WTC11 (cell line): ENCODE results near the gene NLRP8. TPM values are rescaled to one million over a fixed set of nuclear protein-coding genes. Genes with fewer than 3 reads are reported as not detected.

Source experiments
- ATAC-seq: fragments of 200-7000 bp; cut with Tn5 transposase; 2 replicates; pipeline ENCODE4 v1.10.0; 2021; ENCODE audit warnings: mild to moderate bottlenecking, moderate library complexity
- CTCF ChIA-PET: fragments of 300-600 bp; sonication (Branson Sonifier 250); formaldehyde crosslinking; loops from one replicate; lab custom pipeline; 2021; ENCODE audit warnings: antibody characterized with exemption; lab: Charles Lee
- POLR2A ChIA-PET: fragments of 350-600 bp; sonication (Branson Sonifier 250); formaldehyde crosslinking; loops from one replicate; lab custom pipeline; 2021; ENCODE audit warnings: antibody characterized with exemption; lab: Charles Lee
- DNase-seq: peaks from one replicate; pipeline ENCODE4 v3.0.0; 2021; ENCODE audit warnings: low spot score
- H3K27ac Mint-ChIP-seq: 2 replicates; pipeline ENCODE4 v1.8.0; 2021; ENCODE audit warnings: mixed read lengths
- H3K27me3 Mint-ChIP-seq: 2 replicates; pipeline ENCODE4 v1.8.0; 2021; ENCODE audit warnings: low read depth, mild to moderate bottlenecking, moderate library complexity, mixed read lengths
- H3K36me3 Mint-ChIP-seq: 2 replicates; pipeline ENCODE4 v1.8.0; 2021; ENCODE audit warnings: mixed read lengths
- H3K4me1 Mint-ChIP-seq: 2 replicates; pipeline ENCODE4 v1.8.0; 2022; ENCODE audit warnings: mixed read lengths
- H3K4me3 Mint-ChIP-seq: 2 replicates; pipeline ENCODE4 v1.8.0; 2021; ENCODE audit warnings: mild to moderate bottlenecking, moderate library complexity, mixed read lengths
- H3K9me3 Mint-ChIP-seq: 2 replicates; pipeline ENCODE4 v1.8.0; 2021; ENCODE audit warnings: mixed read lengths
- ESRRA ChIP-seq: sonication (generic); formaldehyde crosslinking; IDR thresholded peaks from 2 replicates; pipeline ENCODE4 v1.8.1; 2022; ENCODE audit warnings: mild to moderate bottlenecking, missing genetic modification reagents, borderline replicate concordance
- FOXK1 ChIP-seq: sonication (generic); formaldehyde crosslinking; IDR thresholded peaks from 2 replicates; pipeline ENCODE4 v1.8.0; 2022; ENCODE audit warnings: mild to moderate bottlenecking, moderate library complexity, missing genetic modification reagents
- GRHL2 ChIP-seq: fragments of 250-450 bp; sonication (Bioruptor Pico); IDR thresholded peaks from 2 replicates; pipeline ENCODE4 v1.8.0; 2022; ENCODE audit warnings: mild to moderate bottlenecking, moderate library complexity; ENCODE audit not compliant: insufficient replicate concordance, severe bottlenecking
- HMGA2 ChIP-seq: fragments of 250-450 bp; sonication (Bioruptor Pico); IDR thresholded peaks from 2 replicates; pipeline ENCODE4 v1.4.0; 2021; ENCODE audit warnings: mild to moderate bottlenecking, moderate library complexity
- NFYB ChIP-seq: sonication (generic); formaldehyde crosslinking; conservative IDR thresholded peaks from 2 replicates; pipeline ENCODE4 v1.8.0; 2022; ENCODE audit warnings: low read depth, missing genetic modification reagents
- NR1H2 ChIP-seq: sonication (generic); formaldehyde crosslinking; IDR thresholded peaks from 2 replicates; pipeline ENCODE4 v1.9.0; 2021; ENCODE audit warnings: mild to moderate bottlenecking, moderate library complexity, missing genetic modification reagents
- NR3C1 ChIP-seq: sonication (generic); formaldehyde crosslinking; conservative IDR thresholded peaks from 2 replicates; pipeline ENCODE4 v1.8.1; 2023; ENCODE audit warnings: low read depth, mild to moderate bottlenecking, missing genetic modification reagents
- PRRX2 ChIP-seq: fragments of 250-450 bp; sonication (Bioruptor Pico); IDR thresholded peaks from 2 replicates; pipeline ENCODE4 v1.8.0; 2021; ENCODE audit warnings: mild to moderate bottlenecking
- ZBTB21 ChIP-seq: sonication (generic); formaldehyde crosslinking; IDR thresholded peaks from 2 replicates; pipeline ENCODE4 v1.8.1; 2023; ENCODE audit warnings: mild to moderate bottlenecking, missing genetic modification reagents, borderline replicate concordance
- ZNF219 ChIP-seq: sonication (generic); formaldehyde crosslinking; IDR thresholded peaks from 2 replicates; pipeline ENCODE4 v1.8.0; 2023; ENCODE audit warnings: missing genetic modification reagents, mild to moderate bottlenecking, borderline replicate concordance
- ZNF396 ChIP-seq: fragments of 250-450 bp; sonication (Bioruptor Pico); IDR thresholded peaks from 2 replicates; pipeline ENCODE4 v1.8.0; 2021; ENCODE audit warnings: mild to moderate bottlenecking, moderate library complexity, borderline replicate concordance
- ZNF416 ChIP-seq: fragments of 250-450 bp; sonication (Bioruptor Pico); IDR thresholded peaks from 2 replicates; pipeline ENCODE4 v1.9.0; 2021; ENCODE audit warnings: mild to moderate bottlenecking, inconsistent platforms
- ZNF671 ChIP-seq: fragments of 250-450 bp; sonication (Bioruptor Pico); IDR thresholded peaks from 2 replicates; pipeline ENCODE4 v1.8.0; 2021; ENCODE audit warnings: mild to moderate bottlenecking
- total RNA-seq: library from RNA; stranded (reverse); gene quantifications from 3 replicates; pipeline ENCODE4 v1.2.3, GENCODE V29; 2021
- TF ChIP-seq, protein P1 (sequence below): sonication (generic); formaldehyde crosslinking; IDR thresholded peaks from 2 replicates; pipeline ENCODE4 v1.8.1; 2023; ENCODE audit warnings: mild to moderate bottlenecking, moderate library complexity, missing genetic modification reagents
- TF ChIP-seq, protein P2 (sequence below): fragments of 250-450 bp; sonication (Bioruptor Pico); IDR thresholded peaks from 2 replicates; pipeline ENCODE4 v1.8.0; 2021; ENCODE audit warnings: mild to moderate bottlenecking
- TF ChIP-seq, protein P3 (sequence below): sonication (generic); formaldehyde crosslinking; IDR thresholded peaks from 2 replicates; pipeline ENCODE4 v1.8.1; 2023; ENCODE audit warnings: mild to moderate bottlenecking, missing genetic modification reagents, moderate library complexity
- TF ChIP-seq, protein P4 (sequence below): sonication (generic); formaldehyde crosslinking; IDR thresholded peaks from 2 replicates; pipeline ENCODE4 v1.8.1; 2023; ENCODE audit warnings: mild to moderate bottlenecking, missing genetic modification reagents
- TF ChIP-seq, protein P5 (sequence below): sonication (generic); formaldehyde crosslinking; IDR thresholded peaks from 2 replicates; pipeline ENCODE4 v1.8.0; 2022; ENCODE audit warnings: mild to moderate bottlenecking, missing genetic modification reagents
- TF ChIP-seq, protein P6 (sequence below): sonication (generic); formaldehyde crosslinking; IDR thresholded peaks from 2 replicates; pipeline ENCODE4 v1.8.1; 2022; ENCODE audit warnings: mild to moderate bottlenecking, missing genetic modification reagents, moderate library complexity, borderline replicate concordance

Gene NLRP8
- total RNA-seq, 1 experiment from 2014 or later, result not detected

DNA sequence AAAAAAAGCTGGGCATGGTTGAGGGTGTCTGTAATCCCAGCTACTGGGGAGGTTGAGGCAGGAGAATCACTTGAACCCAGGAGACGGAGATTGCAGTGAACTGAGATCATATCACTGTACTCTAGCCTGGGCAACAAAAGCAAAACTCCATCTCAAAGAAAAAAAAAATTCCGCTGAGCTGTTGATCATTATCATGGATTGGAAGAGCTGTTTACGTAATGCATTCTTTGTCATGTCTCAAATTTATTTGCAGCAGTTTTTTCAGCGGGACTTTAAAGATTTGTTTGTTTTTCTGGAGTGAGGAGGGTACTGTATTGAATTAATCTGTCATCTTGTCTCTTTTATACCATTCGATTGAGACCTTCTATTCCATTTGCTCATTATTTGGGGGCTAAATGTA lies 43.2 kb downstream of the NLRP8 start (continued):
- TF ChIP-seq, protein P1, sequence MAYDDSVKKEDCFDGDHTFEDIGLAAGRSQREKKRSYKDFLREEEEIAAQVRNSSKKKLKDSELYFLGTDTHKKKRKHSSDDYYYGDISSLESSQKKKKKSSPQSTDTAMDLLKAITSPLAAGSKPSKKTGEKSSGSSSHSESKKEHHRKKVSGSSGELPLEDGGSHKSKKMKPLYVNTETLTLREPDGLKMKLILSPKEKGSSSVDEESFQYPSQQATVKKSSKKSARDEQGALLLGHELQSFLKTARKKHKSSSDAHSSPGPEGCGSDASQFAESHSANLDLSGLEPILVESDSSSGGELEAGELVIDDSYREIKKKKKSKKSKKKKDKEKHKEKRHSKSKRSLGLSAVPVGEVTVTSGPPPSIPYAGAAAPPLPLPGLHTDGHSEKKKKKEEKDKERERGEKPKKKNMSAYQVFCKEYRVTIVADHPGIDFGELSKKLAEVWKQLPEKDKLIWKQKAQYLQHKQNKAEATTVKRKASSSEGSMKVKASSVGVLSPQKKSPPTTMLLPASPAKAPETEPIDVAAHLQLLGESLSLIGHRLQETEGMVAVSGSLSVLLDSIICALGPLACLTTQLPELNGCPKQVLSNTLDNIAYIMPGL (CRISPR knock-in tag), result no peak
- no peak for TF ChIP-seq PRRX2
- no peak for TF ChIP-seq ZNF671
- no peak for TF ChIP-seq HMGA2 (CRISPR knock-in tag)
- TF ChIP-seq ESRRA, result no peak
- no peak for TF ChIP-seq NFYB (CRISPR knock-in tag)
- TF ChIP-seq FOXK1 (CRISPR knock-in tag), result no peak
- TF ChIP-seq ZNF396, result no peak
- TF ChIP-seq, protein P2, sequence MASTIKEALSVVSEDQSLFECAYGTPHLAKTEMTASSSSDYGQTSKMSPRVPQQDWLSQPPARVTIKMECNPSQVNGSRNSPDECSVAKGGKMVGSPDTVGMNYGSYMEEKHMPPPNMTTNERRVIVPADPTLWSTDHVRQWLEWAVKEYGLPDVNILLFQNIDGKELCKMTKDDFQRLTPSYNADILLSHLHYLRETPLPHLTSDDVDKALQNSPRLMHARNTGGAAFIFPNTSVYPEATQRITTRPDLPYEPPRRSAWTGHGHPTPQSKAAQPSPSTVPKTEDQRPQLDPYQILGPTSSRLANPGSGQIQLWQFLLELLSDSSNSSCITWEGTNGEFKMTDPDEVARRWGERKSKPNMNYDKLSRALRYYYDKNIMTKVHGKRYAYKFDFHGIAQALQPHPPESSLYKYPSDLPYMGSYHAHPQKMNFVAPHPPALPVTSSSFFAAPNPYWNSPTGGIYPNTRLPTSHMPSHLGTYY (CRISPR knock-in tag), result no peak
- TF ChIP-seq NR1H2 (CRISPR knock-in tag), result no peak
- no peak for TF ChIP-seq NR3C1 (CRISPR knock-in tag)
- TF ChIP-seq, protein P3, sequence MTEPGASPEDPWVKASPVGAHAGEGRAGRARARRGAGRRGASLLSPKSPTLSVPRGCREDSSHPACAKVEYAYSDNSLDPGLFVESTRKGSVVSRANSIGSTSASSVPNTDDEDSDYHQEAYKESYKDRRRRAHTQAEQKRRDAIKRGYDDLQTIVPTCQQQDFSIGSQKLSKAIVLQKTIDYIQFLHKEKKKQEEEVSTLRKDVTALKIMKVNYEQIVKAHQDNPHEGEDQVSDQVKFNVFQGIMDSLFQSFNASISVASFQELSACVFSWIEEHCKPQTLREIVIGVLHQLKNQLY (CRISPR knock-in tag), result no peak
- TF ChIP-seq, protein P4, sequence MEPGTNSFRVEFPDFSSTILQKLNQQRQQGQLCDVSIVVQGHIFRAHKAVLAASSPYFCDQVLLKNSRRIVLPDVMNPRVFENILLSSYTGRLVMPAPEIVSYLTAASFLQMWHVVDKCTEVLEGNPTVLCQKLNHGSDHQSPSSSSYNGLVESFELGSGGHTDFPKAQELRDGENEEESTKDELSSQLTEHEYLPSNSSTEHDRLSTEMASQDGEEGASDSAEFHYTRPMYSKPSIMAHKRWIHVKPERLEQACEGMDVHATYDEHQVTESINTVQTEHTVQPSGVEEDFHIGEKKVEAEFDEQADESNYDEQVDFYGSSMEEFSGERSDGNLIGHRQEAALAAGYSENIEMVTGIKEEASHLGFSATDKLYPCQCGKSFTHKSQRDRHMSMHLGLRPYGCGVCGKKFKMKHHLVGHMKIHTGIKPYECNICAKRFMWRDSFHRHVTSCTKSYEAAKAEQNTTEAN (CRISPR knock-in tag), result no peak
- TF ChIP-seq ZNF219 (CRISPR knock-in tag), result no peak

DNA sequence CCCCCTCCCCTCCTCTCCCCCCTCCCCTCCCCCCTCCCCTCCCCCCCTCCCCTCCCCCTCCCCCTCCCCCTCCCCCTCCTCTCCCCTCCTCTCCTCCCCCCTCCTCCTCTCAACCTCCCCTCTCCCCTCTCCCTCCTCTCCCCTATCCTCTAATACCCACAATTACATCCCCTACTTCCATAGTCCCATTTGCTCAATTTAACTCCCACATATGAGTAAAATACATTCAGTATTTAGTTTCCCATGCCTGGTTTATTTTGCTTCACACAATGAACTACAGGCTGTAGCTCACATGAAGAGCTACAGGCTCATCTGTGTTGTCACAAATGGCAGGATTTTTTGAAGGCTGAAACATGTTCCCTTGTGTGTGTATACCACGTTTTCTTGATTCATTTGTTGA lies 45.9 kb downstream of the NLRP8 start:
- peaks cover 58% of the 10 kb centered on the region for H3K36me3 Mint-ChIP-seq
- POLR2A ChIA-PET, result no interaction called here

More for the DNA sequence above, 45.9 kb downstream of the NLRP8 start:
- DNase-seq, result no peak
- no peak for ATAC-seq
- H3K27me3 Mint-ChIP-seq, result peaks cover 32% of the 10 kb centered on the region
- no peak overlapping the region for H3K4me3 Mint-ChIP-seq
- no peak for TF ChIP-seq ZNF416 (CRISPR knock-in tag)
- TF ChIP-seq GRHL2, result no peak
- TF ChIP-seq ZBTB21 (CRISPR knock-in tag), result no peak
- no peak for TF ChIP-seq FOXK1 (CRISPR knock-in tag)
- TF ChIP-seq, protein P5, sequence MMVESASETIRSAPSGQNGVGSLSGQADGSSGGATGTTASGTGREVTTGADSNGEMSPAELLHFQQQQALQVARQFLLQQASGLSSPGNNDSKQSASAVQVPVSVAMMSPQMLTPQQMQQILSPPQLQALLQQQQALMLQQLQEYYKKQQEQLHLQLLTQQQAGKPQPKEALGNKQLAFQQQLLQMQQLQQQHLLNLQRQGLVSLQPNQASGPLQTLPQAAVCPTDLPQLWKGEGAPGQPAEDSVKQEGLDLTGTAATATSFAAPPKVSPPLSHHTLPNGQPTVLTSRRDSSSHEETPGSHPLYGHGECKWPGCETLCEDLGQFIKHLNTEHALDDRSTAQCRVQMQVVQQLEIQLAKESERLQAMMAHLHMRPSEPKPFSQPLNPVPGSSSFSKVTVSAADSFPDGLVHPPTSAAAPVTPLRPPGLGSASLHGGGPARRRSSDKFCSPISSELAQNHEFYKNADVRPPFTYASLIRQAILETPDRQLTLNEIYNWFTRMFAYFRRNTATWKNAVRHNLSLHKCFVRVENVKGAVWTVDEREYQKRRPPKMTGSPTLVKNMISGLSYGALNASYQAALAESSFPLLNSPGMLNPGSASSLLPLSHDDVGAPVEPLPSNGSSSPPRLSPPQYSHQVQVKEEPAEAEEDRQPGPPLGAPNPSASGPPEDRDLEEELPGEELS (CRISPR knock-in tag), result no peak
- TF ChIP-seq, protein P6, sequence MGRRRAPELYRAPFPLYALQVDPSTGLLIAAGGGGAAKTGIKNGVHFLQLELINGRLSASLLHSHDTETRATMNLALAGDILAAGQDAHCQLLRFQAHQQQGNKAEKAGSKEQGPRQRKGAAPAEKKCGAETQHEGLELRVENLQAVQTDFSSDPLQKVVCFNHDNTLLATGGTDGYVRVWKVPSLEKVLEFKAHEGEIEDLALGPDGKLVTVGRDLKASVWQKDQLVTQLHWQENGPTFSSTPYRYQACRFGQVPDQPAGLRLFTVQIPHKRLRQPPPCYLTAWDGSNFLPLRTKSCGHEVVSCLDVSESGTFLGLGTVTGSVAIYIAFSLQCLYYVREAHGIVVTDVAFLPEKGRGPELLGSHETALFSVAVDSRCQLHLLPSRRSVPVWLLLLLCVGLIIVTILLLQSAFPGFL (CRISPR knock-in tag), result no peak
- no peaks in the 10 kb centered on the region for H3K4me1 Mint-ChIP-seq
- H3K9me3 Mint-ChIP-seq, result peaks cover 69% of the 10 kb centered on the region
- no peak overlapping the region for H3K27ac Mint-ChIP-seq
- CTCF ChIA-PET, result no interaction called here
